ENCODE data around the gene RPTN.

Gene RPTN, protein sequence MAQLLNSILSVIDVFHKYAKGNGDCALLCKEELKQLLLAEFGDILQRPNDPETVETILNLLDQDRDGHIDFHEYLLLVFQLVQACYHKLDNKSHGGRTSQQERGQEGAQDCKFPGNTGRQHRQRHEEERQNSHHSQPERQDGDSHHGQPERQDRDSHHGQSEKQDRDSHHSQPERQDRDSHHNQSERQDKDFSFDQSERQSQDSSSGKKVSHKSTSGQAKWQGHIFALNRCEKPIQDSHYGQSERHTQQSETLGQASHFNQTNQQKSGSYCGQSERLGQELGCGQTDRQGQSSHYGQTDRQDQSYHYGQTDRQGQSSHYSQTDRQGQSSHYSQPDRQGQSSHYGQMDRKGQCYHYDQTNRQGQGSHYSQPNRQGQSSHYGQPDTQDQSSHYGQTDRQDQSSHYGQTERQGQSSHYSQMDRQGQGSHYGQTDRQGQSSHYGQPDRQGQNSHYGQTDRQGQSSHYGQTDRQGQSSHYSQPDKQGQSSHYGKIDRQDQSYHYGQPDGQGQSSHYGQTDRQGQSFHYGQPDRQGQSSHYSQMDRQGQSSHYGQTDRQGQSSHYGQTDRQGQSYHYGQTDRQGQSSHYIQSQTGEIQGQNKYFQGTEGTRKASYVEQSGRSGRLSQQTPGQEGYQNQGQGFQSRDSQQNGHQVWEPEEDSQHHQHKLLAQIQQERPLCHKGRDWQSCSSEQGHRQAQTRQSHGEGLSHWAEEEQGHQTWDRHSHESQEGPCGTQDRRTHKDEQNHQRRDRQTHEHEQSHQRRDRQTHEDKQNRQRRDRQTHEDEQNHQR

DNA sequence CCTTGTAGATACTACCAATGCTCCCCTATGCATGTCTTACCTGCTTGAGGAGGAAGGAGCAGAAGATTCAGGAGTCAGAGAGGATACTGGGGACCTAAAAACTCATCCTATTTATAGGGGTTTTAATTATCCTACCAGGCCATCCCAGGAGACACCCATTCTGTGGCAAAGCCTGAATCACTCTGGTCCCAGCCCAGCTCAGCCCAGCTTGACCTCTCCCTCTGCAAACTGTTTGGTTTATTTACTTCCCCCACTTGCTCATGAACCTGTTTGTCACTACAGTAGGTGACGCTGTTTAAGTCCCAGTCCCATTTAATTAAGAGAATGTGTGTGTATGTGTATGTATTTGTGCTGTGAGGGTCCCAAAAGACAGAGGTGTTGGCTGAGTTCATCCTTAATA is at the start of gene RPTN:
RPTN (minus strand) TSS at position 85 of the 400 bp plus-strand sequence. CDS start 1,339 bp downstream, outside the sequence.
- DNase-seq (ENCODE audit: low read depth) = no peak
- H3K4me3 ChIP-seq (ENCODE audit: low read depth, low read length) = no peak within 1 kb of the TSS
- TF ChIP-seq, protein P1, sequence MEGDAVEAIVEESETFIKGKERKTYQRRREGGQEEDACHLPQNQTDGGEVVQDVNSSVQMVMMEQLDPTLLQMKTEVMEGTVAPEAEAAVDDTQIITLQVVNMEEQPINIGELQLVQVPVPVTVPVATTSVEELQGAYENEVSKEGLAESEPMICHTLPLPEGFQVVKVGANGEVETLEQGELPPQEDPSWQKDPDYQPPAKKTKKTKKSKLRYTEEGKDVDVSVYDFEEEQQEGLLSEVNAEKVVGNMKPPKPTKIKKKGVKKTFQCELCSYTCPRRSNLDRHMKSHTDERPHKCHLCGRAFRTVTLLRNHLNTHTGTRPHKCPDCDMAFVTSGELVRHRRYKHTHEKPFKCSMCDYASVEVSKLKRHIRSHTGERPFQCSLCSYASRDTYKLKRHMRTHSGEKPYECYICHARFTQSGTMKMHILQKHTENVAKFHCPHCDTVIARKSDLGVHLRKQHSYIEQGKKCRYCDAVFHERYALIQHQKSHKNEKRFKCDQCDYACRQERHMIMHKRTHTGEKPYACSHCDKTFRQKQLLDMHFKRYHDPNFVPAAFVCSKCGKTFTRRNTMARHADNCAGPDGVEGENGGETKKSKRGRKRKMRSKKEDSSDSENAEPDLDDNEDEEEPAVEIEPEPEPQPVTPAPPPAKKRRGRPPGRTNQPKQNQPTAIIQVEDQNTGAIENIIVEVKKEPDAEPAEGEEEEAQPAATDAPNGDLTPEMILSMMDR (IDR thresholded peaks at IDR 0.05; ENCODE audit: low read depth, low read length, missing control alignments) = no peak

DNA sequence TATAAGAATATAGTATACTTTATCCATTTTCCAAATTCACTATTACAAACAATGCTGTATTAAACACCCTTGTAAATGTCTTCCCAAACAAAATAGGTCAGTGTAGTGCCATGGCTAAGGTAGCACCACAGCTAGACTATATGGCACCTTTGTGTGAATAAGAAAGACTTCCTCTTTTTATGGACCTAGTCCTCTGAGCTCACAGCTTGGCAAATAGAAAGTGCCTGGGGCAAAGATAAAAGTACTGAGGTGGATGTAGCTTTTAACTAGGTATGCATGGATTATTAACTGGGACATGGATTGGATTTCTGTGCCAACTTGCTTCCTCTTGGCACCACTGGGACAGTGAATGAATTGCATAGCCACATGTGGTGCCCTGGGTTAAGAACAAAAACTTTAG is 40.0 kb upstream of the RPTN start:
- no peak overlapping the region for H3K4me3 ChIP-seq (ENCODE audit: low read depth, low read length)
- DNase-seq (ENCODE audit: low read depth) = no peak
- TF ChIP-seq, protein P1 (IDR thresholded peaks at IDR 0.05; ENCODE audit: low read depth, low read length, missing control alignments) = no peak

DNA sequence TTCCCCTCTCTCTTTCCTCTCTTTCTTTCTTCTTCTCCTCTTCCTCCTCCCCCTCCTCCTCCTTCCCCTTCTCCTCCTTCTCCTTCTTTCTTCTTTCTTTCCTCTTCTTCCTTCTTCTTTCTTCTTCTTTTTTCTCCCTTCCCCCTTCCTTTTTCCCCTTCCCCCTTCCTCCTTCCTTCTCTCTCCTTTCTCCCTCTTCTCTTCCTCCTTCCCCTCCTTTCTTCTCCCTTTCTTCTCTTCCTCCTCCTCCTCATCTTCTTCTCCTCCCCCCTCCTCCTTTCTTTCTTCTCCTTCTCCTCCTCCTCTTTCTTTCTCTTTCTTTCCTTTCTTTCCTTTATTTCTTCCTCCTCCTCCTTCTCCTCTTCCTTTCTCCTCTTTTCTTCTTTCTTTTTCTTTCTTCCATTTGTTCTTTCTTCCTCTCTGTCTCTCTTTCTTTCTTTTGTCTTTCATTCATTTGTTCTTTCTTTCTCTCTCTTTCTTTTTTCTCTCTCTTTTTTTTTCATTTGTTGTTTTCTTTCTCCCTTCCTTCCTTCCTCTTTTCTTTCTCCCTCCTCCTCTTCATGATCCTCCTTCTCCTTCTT is 38.4 kb upstream of the RPTN start:
- TF ChIP-seq, protein P1 (IDR thresholded peaks at IDR 0.05; ENCODE audit: low read depth, low read length, missing control alignments) = no peak

DNA sequence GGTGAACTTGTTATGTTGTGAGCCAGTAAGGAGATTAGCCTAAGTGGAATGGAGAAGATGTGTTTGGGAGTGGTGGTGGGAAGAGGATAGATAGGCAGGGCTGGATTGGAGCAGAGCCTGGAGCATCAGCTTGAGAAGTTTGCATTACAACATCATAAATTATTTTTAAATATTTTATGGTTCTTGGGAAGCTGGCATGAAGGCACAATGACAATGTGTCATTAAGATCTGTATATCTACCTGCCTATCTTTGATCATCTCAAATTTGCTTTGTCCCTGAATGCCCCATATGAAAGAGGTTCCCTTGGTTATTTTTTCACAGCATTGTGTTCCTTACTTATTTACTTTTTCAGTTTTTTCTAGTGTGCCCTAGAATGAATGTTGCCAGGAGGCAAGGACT is 32.7 kb upstream of the RPTN start:
- DNase-seq (ENCODE audit: low read depth) = no peak
- no peak overlapping the region for H3K4me3 ChIP-seq (ENCODE audit: low read depth, low read length)
- TF ChIP-seq, protein P1 (IDR thresholded peaks at IDR 0.05; ENCODE audit: low read depth, low read length, missing control alignments) = no peak

More for the DNA sequence above, 38.4 kb upstream of the RPTN start:
- H3K4me3 ChIP-seq (ENCODE audit: low read depth, low read length) = no peak overlapping the region
- DNase-seq (ENCODE audit: low read depth) = no peak

DNA sequence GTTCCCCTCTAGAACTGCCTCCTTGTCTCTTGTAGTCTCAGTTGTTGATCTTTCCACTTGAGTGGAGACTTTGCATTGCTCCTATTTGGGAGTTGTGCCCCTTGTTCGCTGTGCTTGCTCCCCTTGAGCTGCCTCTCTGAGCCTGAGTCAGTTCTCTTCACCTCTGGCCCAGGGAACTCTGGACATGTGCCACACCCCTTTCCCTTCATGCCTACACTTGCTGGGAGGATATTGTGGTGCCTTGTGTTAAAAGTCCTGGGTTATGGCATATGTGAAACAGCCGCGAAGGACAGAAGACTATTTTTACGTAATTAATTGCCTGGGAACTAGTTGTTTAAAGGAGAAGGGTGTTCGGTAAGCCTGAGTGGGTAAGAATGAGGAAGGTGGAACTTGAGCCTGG is 32.2 kb upstream of the RPTN start:
- no peak overlapping the region for H3K4me3 ChIP-seq (ENCODE audit: low read depth, low read length)
- TF ChIP-seq, protein P1 (IDR thresholded peaks at IDR 0.05; ENCODE audit: low read depth, low read length, missing control alignments) = no peak
- DNase-seq (ENCODE audit: low read depth) = no peak

DNA sequence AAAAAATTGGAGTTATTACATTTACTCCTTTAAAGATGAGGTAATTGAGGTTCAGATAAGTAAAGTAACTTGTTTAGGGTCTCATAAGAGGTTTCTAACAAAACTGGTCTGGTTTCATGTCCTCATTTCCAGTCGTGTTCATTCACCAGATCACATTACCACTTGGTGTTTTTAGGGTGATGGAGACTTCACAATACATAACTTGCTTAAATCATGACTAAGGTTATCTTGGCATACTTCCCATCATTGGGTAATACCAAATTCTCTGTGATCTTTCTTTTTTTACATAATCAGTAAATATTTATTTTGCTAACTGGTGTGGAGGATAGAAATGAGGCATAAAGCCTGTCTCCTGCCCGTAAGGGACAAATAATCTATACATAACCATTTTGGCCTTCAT is 31.6 kb upstream of the RPTN start:
- TF ChIP-seq, protein P1 (IDR thresholded peaks at IDR 0.05; ENCODE audit: low read depth, low read length, missing control alignments) = no peak
- no peak for DNase-seq (ENCODE audit: low read depth)
- H3K4me3 ChIP-seq (ENCODE audit: low read depth, low read length) = no peak overlapping the region
